Hematopoietic multipotent progenitor cell treated with erythropoietin and hydrocortisone succinate and interleukin-3 and kit ligand, for 8 days (in vitro differentiated cells): Measurements from ENCODE around the gene CEP57L1.
"Not testable (repeated sequence)": the region's sequence is repeated elsewhere in the genome, so short reads cannot be mapped to it uniquely, and the experiment has no call there.

Experiments used
- DNase-seq: peaks from one replicate; pipeline ENCODE4 v3.0.0-alpha.2; 2015

The CEP57L1 gene

DNA sequence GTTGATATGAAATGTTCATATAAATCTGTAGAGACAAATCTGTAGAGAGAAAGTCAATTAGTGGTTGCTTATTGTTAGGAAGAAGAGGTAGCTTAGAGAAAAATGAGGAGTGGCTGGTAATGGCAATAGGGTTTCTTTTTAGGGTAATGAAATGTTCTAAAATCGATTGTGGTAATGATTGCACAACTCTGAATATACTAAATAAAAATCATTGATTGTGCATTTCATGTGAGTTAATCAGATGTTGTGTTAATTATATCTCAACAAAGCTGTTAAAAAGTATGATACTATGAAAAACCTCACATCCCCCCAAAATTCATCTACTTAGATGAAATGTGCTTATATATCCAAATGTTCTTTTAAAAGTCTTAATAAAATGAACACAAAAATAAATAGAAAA is 84.2 kb downstream of the CEP57L1 start:
- no peak for DNase-seq

DNA sequence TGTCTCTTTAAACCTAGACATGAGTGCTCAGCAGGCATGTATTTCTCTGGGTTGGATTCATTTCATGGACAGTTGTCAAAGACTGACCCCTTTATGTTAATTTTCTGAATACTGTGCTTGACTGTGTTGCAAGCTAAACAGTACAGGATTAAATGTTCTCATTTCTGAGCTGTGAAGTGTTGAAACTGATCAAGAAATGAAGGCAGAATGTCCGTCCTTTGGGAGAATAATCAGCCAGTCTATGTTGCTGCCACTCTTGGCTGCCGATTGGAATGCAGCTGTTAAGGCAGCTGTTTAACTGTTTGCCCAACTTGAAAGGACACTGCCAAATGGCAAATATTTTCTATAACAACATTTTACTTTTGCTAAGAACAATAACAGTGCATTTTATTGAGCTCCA is 87.3 kb downstream of the CEP57L1 start:
- no peak for DNase-seq

DNA sequence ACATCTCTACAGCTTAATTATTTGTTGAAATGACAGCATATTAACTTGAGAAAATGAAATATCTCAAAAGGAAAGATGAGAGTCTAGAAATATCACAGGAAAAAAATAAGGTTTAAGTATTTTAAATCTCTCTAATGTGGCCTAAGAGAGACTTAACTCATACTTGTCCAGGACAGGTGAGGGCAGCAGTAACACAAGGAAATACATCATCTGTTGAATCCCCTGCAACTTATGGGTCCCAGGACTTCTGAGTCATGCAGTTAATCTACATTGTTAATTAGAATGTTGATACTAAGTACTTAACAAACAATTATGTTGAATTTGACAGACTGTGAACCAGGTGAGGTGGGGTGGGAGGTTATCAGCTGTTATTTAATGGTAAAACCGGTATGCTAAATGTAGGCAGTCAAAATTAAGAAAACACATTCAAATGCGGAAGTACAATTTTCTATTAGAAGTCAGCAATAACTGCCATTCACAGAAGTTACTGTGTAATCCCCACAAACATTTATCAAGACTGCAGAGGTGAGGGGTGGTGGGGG is 87.9 kb downstream of the CEP57L1 start:
- DNase-seq = peak; percentile 47

DNA sequence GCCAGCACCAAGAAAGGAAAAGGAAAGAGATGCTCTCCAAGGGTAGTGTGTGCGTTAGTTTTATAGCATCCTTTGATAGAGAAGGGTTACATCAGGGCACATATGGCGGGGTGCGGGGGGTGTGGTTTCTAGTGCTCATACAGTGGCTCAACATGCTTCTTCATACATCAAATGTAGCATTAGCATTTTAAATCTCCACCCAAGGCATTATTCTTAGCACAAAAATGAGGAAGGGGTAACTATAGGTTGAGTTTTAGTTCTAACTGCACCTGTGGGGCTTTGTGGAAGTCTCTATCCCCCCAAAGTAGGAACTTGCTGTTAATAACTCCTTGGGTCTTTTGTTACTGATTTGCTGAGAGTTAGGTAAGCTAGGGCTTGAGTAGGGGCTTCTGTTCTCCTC is 89.3 kb downstream of the CEP57L1 start:
- DNase-seq = no peak

DNA sequence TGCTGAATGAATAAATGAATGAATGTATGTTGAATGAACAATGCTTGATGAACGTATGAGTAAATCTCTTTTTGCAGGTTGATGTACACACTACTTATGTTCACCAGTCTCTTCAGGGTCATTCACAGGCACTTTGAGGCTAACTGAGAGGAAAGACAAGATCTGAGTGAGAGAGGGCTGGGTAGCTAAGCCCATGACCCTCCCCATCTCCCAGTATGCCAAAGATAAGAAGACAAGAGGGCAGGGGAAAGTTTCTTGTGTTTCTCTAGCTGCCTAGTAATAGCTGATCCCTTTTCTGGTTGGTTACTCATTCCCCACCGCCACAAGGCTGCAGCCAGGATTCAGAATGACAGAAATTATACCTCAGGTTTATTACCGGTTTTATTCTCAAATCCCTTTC is 90.7 kb downstream of the CEP57L1 start:
- peak; percentile 61 for DNase-seq

DNA sequence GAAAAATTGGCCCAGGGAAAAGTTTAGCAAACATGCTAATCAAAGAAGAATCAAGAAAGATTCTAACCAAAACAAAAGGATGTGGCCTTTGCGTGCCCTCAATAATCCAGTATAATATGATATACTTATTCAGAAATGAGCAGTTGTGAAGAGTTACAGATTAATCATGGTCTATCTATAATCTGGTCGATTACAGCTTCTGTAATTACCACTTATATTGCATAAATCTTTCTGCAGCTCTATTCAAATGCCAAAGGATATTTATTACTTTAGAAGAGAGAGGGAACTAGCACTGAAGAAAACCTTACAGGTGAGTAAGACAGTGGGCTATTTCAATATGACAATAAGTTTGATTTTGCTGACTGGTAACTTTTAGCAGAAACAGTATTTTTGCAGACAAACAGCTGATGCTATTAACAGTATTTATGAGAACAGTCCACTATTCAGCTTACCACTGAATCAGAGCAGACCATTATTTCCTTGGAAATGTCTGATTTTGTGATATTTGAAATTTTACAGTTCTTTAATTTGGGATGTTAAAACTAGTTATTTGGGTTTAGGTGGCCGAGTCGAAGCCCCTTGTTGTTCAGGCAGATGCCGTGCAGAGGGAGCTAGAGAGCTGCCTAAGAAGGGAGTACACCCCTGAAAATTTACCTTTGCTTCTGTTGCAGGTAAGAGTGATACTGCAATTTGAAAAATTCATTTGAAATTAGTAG is 92.2 kb downstream of the CEP57L1 start:
- peak; percentile 75 for DNase-seq

DNA sequence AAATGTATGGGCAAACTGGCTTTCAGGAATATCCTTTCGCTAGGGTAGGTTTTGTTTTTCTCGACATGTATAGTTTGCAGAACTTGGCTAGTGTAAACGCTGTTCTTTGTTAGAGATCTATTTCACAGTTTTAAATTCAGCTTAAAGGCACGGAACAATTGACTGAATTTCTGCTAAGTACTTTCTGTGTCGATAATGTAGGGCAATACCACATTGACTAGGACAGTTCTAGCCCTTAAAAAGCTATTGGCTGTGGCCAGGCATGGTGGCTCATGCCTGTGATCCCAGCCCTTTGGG is 92.8 kb downstream of the CEP57L1 start:
- no peak for DNase-seq

DNA sequence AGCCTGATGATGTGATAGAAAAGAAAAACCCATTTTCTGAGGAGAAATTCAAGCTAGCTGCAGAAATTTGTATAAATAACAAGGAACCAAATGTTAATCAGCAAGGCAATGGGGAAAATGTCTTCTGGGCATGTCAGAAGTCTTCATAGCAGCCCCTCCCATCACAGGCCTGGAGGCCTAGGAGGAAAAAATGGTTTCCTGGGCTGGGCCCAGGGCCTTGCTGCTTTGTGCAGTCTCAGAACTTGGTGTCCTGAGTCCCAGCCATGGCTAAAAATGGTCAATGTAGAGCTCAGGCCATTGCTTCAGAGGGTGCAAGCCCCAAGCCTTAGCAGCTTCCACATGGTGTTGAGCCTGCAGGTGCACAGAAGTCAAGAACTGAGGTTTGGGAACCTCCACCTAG is 96.1 kb downstream of the CEP57L1 start:
- DNase-seq = not testable (repeated sequence)

DNA sequence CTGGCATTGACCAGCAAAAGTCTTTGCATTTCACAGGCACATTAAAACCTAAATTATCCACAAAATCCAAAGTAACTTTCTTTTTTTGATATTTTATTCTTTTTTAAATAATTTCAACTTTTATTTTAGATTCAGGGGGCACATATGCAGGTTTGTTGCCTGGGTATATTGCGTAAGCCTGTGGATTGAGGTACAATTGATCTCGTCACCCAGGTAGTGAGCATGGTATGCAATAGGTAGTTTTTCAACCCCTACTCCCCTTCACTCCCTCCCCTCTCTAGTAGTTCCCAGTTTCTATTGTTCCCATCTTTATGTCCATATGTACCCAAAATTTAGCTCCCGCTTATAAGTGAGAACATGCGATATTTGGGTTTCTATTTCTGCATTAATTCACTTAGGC is 97.6 kb downstream of the CEP57L1 start:
- no peak for DNase-seq

DNA sequence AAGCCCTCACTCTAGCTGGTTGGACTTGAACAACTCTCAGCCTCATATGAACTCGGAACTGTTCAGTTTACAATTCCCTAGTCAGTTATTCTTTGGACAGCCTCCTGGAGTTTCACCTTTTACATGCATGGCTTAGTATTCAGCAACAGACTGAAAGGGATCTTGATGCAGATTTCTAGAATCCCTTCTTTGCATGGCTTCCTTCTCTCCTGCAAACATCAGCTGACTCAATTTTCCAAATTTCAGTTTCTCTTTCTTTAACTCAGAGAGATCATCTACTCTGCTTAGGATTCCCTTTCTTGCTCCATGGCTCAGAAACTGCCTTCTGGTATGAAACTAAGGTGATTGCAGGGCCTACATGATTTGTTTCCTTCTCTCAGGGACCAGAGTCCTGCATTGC is 99.6 kb downstream of the CEP57L1 start:
- DNase-seq = no peak

DNA sequence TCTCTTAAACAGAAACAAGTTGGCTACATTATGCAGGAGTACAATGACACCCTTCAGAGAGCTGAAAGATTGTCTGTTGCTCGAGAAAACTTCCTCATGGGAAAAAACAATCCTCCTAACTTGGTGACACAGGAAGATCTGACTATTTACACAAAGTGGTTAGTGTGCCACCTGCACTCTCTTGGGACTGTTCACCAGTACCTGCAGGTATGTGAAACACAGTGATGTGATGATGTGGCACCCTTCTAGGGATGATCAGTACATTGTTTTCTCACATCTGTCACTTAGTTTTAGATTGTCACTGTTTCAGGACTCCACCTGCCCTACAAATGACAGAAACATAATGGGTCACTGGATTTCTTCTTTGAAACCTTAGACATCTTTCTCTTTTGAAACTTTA is 101.8 kb downstream of the CEP57L1 start:
- DNase-seq = no peak

DNA sequence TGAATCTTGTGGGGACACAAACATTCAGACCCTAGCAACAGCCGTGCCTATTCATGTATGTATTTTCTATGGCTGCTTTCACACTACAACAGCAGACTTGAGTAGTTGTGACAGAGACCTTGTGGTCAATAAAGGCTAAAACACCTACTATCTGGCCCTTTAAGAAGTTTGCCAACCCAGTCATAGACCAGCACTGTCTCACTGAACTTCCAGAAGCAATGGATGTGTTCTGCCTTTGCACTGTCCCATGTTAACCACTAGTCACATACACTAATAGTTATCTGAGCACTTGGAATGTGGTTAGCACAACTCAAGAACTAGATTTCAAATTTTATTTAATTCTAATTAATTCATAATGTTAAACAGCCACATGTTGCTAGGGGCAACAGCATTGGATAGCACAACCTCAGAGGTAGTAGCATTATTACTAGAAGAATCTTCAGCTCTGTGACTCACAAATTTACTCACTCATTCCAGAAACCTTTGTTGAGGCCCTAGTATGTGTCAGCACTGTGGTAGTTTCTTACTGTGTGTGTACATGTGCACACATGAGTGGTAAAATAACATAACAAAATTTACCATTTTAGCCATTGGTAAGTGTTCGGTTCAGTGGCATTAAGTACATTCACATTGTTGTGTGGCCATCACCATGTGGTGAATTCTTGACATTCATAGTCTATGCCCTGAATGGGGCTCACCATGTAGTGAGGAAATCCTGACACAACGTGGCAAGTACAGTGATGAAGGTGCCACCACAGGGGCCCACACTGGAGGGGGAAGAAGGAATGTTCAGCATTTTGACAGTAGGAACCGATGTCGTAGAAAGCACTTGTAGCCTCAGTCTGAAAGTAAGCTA is 107.3 kb downstream of the CEP57L1 start:
- DNase-seq = no peak

DNA sequence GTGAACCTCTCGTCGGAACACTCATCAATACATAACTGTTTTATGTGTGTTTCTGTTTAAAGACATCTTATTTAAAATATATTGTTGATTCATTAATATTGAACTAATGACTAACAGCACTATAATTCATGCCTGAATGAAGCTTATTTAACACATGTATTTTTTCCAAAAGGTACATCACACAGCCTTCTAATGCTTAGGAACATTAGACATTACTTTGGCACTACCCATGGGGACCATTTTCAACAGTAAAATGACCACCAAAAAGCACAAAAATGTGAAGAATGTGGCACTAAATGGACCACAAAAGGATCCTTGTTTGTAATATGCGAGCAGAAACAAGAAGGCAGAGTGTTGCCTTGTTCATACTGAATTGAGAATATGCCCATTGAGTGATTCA is 109.2 kb downstream of the CEP57L1 start:
- no peak for DNase-seq

DNA sequence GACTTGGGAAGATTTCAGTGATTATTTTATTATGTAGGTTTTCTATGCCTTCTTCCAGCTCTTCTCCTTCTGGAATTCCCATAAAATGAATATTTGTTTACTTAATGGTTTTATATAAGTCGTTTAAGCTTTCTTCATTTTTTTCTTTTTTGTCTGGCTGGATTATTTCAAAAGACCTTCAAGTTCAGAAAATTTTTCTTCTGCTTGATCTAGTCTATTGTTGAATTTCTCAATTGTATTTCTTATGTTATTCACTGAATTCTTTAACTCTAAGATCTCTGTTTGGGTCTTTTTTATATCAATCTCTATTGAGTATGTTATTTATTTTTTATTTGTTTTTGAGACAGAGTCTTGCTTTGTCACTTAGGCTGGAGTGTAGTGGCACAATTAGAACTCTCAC is 117.4 kb downstream of the CEP57L1 start:
- DNase-seq = no peak
